SK-N-SH treated with all-trans-retinoic acid at 6 μM for 48 hours (cell line): ENCODE measurements around the gene THRB.

Experiments
- ATAC-seq: fragments of 200-7000 bp; cut with Tn5 transposase; 3 replicates; pipeline ENCODE4 v1.9.1; 2020; ENCODE audit warnings: mild to moderate bottlenecking, moderate library complexity
- ARNTL ChIP-seq: fragments of 450-650 bp; formaldehyde crosslinking; IDR thresholded peaks from 2 replicates; pipeline ENCODE4 v1.5.0; 2020; ENCODE audit warnings: low read depth, mild to moderate bottlenecking, moderate library complexity, borderline replicate concordance
- BACH2 ChIP-seq: fragments of 250-450 bp; sonication (Bioruptor Pico); IDR thresholded peaks from 2 replicates; pipeline ENCODE4 v1.9.0; 2021; ENCODE audit warnings: mild to moderate bottlenecking, borderline replicate concordance
- CSDC2 ChIP-seq: fragments of 250-450 bp; sonication (Bioruptor Pico); IDR thresholded peaks from 2 replicates; pipeline ENCODE4 v1.5.0; 2020; ENCODE audit warnings: mild to moderate bottlenecking, moderate library complexity
- ESRRG ChIP-seq: fragments of 250-450 bp; sonication (Bioruptor Pico); IDR thresholded peaks from 2 replicates; pipeline ENCODE4 v1.6.1; 2021; ENCODE audit warnings: mild to moderate bottlenecking
- GLIS3 ChIP-seq: fragments of 250-450 bp; sonication (Bioruptor Pico); IDR thresholded peaks from 2 replicates; pipeline ENCODE4 v1.5.0; 2020; ENCODE audit warnings: mild to moderate bottlenecking, moderate library complexity
- ISL1 ChIP-seq: fragments of 250-450 bp; sonication (Bioruptor Pico); IDR thresholded peaks from 2 replicates; pipeline ENCODE4 v2.1.2; 2022; ENCODE audit warnings: mild to moderate bottlenecking, moderate library complexity
- OSR1 ChIP-seq: fragments of 250-450 bp; sonication (Bioruptor Pico); IDR thresholded peaks from 2 replicates; pipeline ENCODE4 v1.8.0; 2022; ENCODE audit warnings: moderate library complexity, mild to moderate bottlenecking, inconsistent platforms
- POU6F1 ChIP-seq: fragments of 250-450 bp; sonication (Bioruptor Pico); IDR thresholded peaks from 2 replicates; pipeline ENCODE4 v1.8.0; 2021; ENCODE audit warnings: low read depth, mild to moderate bottlenecking, moderate library complexity, borderline replicate concordance
- PPARA ChIP-seq: fragments of 250-450 bp; sonication (Bioruptor Pico); IDR thresholded peaks from 2 replicates; pipeline ENCODE4 v1.5.0; 2020; ENCODE audit warnings: mild to moderate bottlenecking, borderline replicate concordance
- RARB ChIP-seq: fragments of 250-450 bp; sonication (Bioruptor Pico); IDR thresholded peaks from 2 replicates; pipeline ENCODE4 v1.8.0; 2021; ENCODE audit warnings: mild to moderate bottlenecking, moderate library complexity
- SNAI2 ChIP-seq: fragments of 250-450 bp; sonication (Bioruptor Pico); IDR thresholded peaks from 2 replicates; pipeline ENCODE4 v1.5.0; 2020; ENCODE audit warnings: mild to moderate bottlenecking, moderate library complexity
- TCF4 ChIP-seq: fragments of 250-450 bp; sonication (Bioruptor Pico); IDR thresholded peaks from 2 replicates; pipeline ENCODE4 v1.8.0; 2021; ENCODE audit warnings: mild to moderate bottlenecking, moderate library complexity, borderline replicate concordance
- TOX ChIP-seq: fragments of 250-450 bp; sonication (Bioruptor Pico); IDR thresholded peaks from 2 replicates; pipeline ENCODE4 v1.8.0; 2021; ENCODE audit warnings: mild to moderate bottlenecking, moderate library complexity, borderline replicate concordance
- ZC3H10 ChIP-seq: fragments of 250-450 bp; sonication (Bioruptor Pico); IDR thresholded peaks from 2 replicates; pipeline ENCODE4 v1.5.1; 2021; ENCODE audit warnings: mild to moderate bottlenecking, moderate library complexity
- ZFP3 ChIP-seq: fragments of 250-450 bp; sonication (Bioruptor Pico); IDR thresholded peaks from 2 replicates; pipeline ENCODE4 v1.5.0; 2020; ENCODE audit warnings: mild to moderate bottlenecking, moderate library complexity
- ZFP30 ChIP-seq: fragments of 450-650 bp; formaldehyde crosslinking; IDR thresholded peaks from 2 replicates; pipeline ENCODE4 v1.5.0; 2022; ENCODE audit warnings: mild to moderate bottlenecking, moderate library complexity
- ZNF565 ChIP-seq: fragments of 450-650 bp; formaldehyde crosslinking; conservative IDR thresholded peaks from 2 replicates; pipeline ENCODE4 v1.5.0; 2020; ENCODE audit warnings: low read depth, mild to moderate bottlenecking, moderate library complexity
- ZNF70 ChIP-seq: fragments of 450-650 bp; formaldehyde crosslinking; IDR thresholded peaks from 2 replicates; pipeline ENCODE4 v1.5.0; 2020; ENCODE audit warnings: mild to moderate bottlenecking, moderate library complexity
- ZNF8 ChIP-seq: fragments of 450-650 bp; formaldehyde crosslinking; IDR thresholded peaks from 2 replicates; pipeline ENCODE4 v1.5.0; 2020; ENCODE audit warnings: mild to moderate bottlenecking, moderate library complexity
- TF ChIP-seq, protein P1 (sequence below): fragments of 250-450 bp; sonication (Bioruptor Pico); IDR thresholded peaks from 2 replicates; pipeline ENCODE4 v1.5.0; 2020; ENCODE audit warnings: mild to moderate bottlenecking, moderate library complexity
- TF ChIP-seq, protein P2 (sequence below): fragments of 250-450 bp; sonication (Bioruptor Pico); IDR thresholded peaks from 2 replicates; pipeline ENCODE4 v1.8.0; 2020; ENCODE audit warnings: mild to moderate bottlenecking, moderate library complexity, borderline replicate concordance
- TF ChIP-seq, protein P3 (sequence below): fragments of 250-450 bp; sonication (Bioruptor Pico); IDR thresholded peaks from 2 replicates; pipeline ENCODE4 v1.5.1; 2020; ENCODE audit warnings: low read depth, mild to moderate bottlenecking, moderate library complexity
- TF ChIP-seq, protein P4 (sequence below): fragments of 250-450 bp; sonication (Bioruptor Pico); IDR thresholded peaks from 2 replicates; pipeline ENCODE4 v1.5.1; 2021; ENCODE audit warnings: mild to moderate bottlenecking, moderate library complexity

The THRB gene

GRCh38 chr3:24419067-24419791 lies 75.4 kb downstream of the THRB start:
- no peak for TF ChIP-seq SNAI2 (CRISPR knock-in tag)
- no peak for TF ChIP-seq ARNTL (CRISPR knock-in tag)
- TF ChIP-seq BACH2, result no peak
- no peak for TF ChIP-seq PPARA (CRISPR knock-in tag)
- no peak for TF ChIP-seq RARB (CRISPR knock-in tag)
- no peak for TF ChIP-seq ZC3H10 (CRISPR knock-in tag)
- TF ChIP-seq TCF4 (CRISPR knock-in tag), result no peak
- TF ChIP-seq ZFP30 (CRISPR knock-in tag), result no peak
- no peak for TF ChIP-seq ZNF8 (CRISPR knock-in tag)
- no peak for TF ChIP-seq ESRRG (CRISPR knock-in tag)
- no peak for TF ChIP-seq OSR1 (CRISPR knock-in tag)
- TF ChIP-seq, protein P1, sequence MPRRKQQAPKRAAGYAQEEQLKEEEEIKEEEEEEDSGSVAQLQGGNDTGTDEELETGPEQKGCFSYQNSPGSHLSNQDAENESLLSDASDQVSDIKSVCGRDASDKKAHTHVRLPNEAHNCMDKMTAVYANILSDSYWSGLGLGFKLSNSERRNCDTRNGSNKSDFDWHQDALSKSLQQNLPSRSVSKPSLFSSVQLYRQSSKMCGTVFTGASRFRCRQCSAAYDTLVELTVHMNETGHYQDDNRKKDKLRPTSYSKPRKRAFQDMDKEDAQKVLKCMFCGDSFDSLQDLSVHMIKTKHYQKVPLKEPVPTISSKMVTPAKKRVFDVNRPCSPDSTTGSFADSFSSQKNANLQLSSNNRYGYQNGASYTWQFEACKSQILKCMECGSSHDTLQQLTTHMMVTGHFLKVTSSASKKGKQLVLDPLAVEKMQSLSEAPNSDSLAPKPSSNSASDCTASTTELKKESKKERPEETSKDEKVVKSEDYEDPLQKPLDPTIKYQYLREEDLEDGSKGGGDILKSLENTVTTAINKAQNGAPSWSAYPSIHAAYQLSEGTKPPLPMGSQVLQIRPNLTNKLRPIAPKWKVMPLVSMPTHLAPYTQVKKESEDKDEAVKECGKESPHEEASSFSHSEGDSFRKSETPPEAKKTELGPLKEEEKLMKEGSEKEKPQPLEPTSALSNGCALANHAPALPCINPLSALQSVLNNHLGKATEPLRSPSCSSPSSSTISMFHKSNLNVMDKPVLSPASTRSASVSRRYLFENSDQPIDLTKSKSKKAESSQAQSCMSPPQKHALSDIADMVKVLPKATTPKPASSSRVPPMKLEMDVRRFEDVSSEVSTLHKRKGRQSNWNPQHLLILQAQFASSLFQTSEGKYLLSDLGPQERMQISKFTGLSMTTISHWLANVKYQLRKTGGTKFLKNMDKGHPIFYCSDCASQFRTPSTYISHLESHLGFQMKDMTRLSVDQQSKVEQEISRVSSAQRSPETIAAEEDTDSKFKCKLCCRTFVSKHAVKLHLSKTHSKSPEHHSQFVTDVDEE (CRISPR knock-in tag), result no peak
- no peak for TF ChIP-seq ZNF565 (CRISPR knock-in tag)
- no peak for TF ChIP-seq CSDC2 (CRISPR knock-in tag)
- TF ChIP-seq, protein P2, sequence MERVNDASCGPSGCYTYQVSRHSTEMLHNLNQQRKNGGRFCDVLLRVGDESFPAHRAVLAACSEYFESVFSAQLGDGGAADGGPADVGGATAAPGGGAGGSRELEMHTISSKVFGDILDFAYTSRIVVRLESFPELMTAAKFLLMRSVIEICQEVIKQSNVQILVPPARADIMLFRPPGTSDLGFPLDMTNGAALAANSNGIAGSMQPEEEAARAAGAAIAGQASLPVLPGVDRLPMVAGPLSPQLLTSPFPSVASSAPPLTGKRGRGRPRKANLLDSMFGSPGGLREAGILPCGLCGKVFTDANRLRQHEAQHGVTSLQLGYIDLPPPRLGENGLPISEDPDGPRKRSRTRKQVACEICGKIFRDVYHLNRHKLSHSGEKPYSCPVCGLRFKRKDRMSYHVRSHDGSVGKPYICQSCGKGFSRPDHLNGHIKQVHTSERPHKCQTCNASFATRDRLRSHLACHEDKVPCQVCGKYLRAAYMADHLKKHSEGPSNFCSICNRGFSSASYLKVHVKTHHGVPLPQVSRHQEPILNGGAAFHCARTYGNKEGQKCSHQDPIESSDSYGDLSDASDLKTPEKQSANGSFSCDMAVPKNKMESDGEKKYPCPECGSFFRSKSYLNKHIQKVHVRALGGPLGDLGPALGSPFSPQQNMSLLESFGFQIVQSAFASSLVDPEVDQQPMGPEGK, result no peak
- no peak for TF ChIP-seq POU6F1 (CRISPR knock-in tag)
- ATAC-seq, result no peak

DNA sequence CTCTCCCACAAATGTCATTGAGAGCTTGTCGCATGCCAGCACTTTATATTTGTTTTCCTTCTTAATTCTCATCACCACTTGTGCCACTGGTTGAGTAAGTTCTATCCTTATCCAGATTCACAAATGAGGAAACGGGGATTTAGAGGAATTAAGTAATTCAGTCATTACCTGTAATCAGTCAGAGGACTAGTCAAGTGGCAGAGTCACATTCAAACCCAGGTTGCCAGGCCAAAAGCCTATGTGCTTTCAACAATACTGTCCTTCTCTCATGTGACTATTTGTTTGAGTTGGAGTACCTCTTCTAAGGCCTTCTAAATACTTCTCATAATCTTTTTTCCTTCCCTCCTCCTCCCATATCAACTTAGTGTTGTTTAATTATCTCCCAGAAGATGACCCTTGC lies 76.9 kb downstream of the THRB start:
- TF ChIP-seq, protein P3, sequence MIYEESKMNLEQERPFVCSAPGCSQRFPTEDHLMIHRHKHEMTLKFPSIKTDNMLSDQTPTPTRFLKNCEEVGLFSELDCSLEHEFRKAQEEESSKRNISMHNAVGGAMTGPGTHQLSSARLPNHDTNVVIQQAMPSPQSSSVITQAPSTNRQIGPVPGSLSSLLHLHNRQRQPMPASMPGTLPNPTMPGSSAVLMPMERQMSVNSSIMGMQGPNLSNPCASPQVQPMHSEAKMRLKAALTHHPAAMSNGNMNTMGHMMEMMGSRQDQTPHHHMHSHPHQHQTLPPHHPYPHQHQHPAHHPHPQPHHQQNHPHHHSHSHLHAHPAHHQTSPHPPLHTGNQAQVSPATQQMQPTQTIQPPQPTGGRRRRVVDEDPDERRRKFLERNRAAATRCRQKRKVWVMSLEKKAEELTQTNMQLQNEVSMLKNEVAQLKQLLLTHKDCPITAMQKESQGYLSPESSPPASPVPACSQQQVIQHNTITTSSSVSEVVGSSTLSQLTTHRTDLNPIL (CRISPR knock-in tag), result no peak
- no peak for TF ChIP-seq SNAI2 (CRISPR knock-in tag)
- no peak for ATAC-seq

GRCh38 chr3:24416224-24416623 lies 78.4 kb downstream of the THRB start:
- no peak for ATAC-seq
- TF ChIP-seq ARNTL (CRISPR knock-in tag), result no peak
- TF ChIP-seq ISL1 (CRISPR knock-in tag), result no peak
- TF ChIP-seq GLIS3 (CRISPR knock-in tag), result no peak
- TF ChIP-seq ZC3H10 (CRISPR knock-in tag), result no peak
- TF ChIP-seq, protein P4, sequence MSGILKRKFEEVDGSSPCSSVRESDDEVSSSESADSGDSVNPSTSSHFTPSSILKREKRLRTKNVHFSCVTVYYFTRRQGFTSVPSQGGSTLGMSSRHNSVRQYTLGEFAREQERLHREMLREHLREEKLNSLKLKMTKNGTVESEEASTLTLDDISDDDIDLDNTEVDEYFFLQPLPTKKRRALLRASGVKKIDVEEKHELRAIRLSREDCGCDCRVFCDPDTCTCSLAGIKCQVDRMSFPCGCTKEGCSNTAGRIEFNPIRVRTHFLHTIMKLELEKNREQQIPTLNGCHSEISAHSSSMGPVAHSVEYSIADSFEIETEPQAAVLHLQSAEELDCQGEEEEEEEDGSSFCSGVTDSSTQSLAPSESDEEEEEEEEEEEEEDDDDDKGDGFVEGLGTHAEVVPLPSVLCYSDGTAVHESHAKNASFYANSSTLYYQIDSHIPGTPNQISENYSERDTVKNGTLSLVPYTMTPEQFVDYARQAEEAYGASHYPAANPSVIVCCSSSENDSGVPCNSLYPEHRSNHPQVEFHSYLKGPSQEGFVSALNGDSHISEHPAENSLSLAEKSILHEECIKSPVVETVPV (CRISPR knock-in tag), result no peak
- no peak for TF ChIP-seq TOX (CRISPR knock-in tag)
- no peak for TF ChIP-seq ZNF70 (CRISPR knock-in tag)
- no peak for TF ChIP-seq SNAI2 (CRISPR knock-in tag)
- no peak for TF ChIP-seq ZFP3
- TF ChIP-seq CSDC2 (CRISPR knock-in tag), result no peak
- TF ChIP-seq, protein P1 (CRISPR knock-in tag), result no peak
- TF ChIP-seq RARB (CRISPR knock-in tag), result no peak
- TF ChIP-seq, protein P3 (CRISPR knock-in tag), result no peak
